HG03060 (cell line): ENCODE measurements around the gene MLX.

Source experiments
- ATAC-seq: cut with Tn5 transposase; IDR thresholded peaks from one replicate; pipeline ENCODE4 v1.9.1; 2021; ENCODE audit warnings: low read depth, moderate number of reproducible peaks; ENCODE audit not compliant: unreplicated experiment

MLX gene

GRCh38 chr17:42566883-42567573 lies at the start of gene MLX:
MLX (plus strand) TSS chr17:42567100; CDS start chr17:42567125, 25 bp downstream.
- ATAC-seq, result no peak

GRCh38 chr17:42517516-42517915 lies 49.4 kb upstream of the MLX start:
- no peak for ATAC-seq

- no peak for ATAC-seq
Observed at GRCh38 chr17:42518046-42518754, 48.7 kb upstream of the MLX start.

- ATAC-seq, result no peak
Observed at GRCh38 chr17:42518755-42519545, 48.0 kb upstream of the MLX start.

GRCh38 chr17:42519546-42520491 lies 47.1 kb upstream of the MLX start:
- no peak for ATAC-seq

- ATAC-seq, result no peak
Observed at GRCh38 chr17:42520540-42520951, 46.4 kb upstream of the MLX start.

GRCh38 chr17:42521036-42521435 lies 45.9 kb upstream of the MLX start:
- no peak for ATAC-seq

- no peak for ATAC-seq
Observed at GRCh38 chr17:42521666-42522262, 45.1 kb upstream of the MLX start.

GRCh38 chr17:42522263-42522790 lies 44.6 kb upstream of the MLX start:
- no peak for ATAC-seq

- no peak for ATAC-seq
Observed at GRCh38 chr17:42522798-42523278, 44.1 kb upstream of the MLX start.

GRCh38 chr17:42525221-42525620 lies 41.7 kb upstream of the MLX start:
- ATAC-seq, result no peak

- ATAC-seq, result no peak
Observed at GRCh38 chr17:42526031-42526444, 40.9 kb upstream of the MLX start.

- ATAC-seq, result no peak
Observed at GRCh38 chr17:42527932-42528331, 39.0 kb upstream of the MLX start.

- ATAC-seq, result no peak
Observed at GRCh38 chr17:42529061-42529460, 37.8 kb upstream of the MLX start.

- no peak for ATAC-seq
Observed at GRCh38 chr17:42530952-42531454, 35.9 kb upstream of the MLX start.

- ATAC-seq, result no peak
Observed at GRCh38 chr17:42531455-42532354, 35.2 kb upstream of the MLX start.

GRCh38 chr17:42535155-42536047 lies 31.5 kb upstream of the MLX start:
- ATAC-seq, result no peak
